NCI-H526 (cell line): Measurements from ENCODE around the gene NKAIN4.

Experiments used
- DNase-seq, 2 experiments: peaks; one replicate each; lab custom pipeline; 2025; lab: John Stamatoyannopoulos, UW

Gene NKAIN4

DNA sequence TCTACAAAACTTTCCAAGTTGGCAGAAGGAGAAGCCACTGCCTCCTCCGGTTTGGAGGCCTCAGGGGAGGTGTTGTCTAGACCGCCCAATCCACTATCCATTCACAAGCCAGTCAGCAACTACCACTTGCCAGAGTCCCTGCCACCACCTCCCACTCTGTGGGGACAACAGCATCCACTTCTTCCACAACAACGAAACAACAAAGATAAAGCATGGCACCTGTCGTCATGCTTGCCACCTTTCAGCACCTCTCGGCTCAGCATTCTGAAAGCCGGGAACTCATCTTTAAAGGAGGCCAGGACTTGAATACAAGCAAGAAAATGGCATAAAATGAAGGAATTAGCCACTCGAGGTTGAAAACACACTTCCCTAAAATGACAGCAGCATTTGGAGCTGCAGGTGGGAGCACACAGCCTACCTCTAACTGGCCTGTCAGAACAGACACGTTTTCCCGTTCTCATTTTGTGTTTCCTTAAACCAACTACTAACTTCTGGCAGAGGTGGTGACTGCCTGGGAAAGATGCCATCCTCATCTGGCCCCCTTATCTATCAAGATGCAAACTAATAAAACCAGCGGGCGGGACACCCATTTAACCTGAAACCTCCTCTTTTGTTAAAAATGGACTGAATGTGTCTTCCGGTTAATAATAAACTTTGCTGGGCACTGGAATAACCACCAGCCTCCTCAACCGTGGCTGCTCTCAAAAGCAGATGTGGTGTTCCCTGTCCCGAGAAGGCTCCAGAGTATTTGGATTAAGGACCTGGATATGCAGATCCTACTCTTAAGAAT lies 60.1 kb downstream of the NKAIN4 start:
- no peak for DNase-seq

GRCh38 chr20:63192721-63193120 lies 61.5 kb downstream of the NKAIN4 start:
- no peak for DNase-seq

- no peak for DNase-seq
These were observed 62.9 kb downstream of the NKAIN4 start for GRCh38 chr20:63191400-63191799.

GRCh38 chr20:63190828-63191227 lies 63.4 kb downstream of the NKAIN4 start:
- no peak for DNase-seq
